ENCODE data around the gene STK32C.

GRCh38 chr10:132355754-132356153 is 48.0 kb upstream of the STK32C start:
- TF ChIP-seq, protein P1, sequence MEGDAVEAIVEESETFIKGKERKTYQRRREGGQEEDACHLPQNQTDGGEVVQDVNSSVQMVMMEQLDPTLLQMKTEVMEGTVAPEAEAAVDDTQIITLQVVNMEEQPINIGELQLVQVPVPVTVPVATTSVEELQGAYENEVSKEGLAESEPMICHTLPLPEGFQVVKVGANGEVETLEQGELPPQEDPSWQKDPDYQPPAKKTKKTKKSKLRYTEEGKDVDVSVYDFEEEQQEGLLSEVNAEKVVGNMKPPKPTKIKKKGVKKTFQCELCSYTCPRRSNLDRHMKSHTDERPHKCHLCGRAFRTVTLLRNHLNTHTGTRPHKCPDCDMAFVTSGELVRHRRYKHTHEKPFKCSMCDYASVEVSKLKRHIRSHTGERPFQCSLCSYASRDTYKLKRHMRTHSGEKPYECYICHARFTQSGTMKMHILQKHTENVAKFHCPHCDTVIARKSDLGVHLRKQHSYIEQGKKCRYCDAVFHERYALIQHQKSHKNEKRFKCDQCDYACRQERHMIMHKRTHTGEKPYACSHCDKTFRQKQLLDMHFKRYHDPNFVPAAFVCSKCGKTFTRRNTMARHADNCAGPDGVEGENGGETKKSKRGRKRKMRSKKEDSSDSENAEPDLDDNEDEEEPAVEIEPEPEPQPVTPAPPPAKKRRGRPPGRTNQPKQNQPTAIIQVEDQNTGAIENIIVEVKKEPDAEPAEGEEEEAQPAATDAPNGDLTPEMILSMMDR (IDR thresholded peaks at IDR 0.05): no peak
- TF ChIP-seq POLR2A (IDR thresholded peaks at IDR 0.05): no peak

Measured in right lobe of liver (tissue), 4 donors.